B cell (primary cell): ENCODE results near the gene FKBP2. TPM values are rescaled to one million over a fixed set of nuclear protein-coding genes. Genes with fewer than 3 reads are reported as not detected.

Experiments used
- ATAC-seq: fragments of 200-7000 bp; cut with Tn5 transposase; one replicate; pipeline ENCODE4 v1.10.0; 2021; ENCODE audit warnings: low read depth, mild to moderate bottlenecking, moderate number of reproducible peaks, moderate library complexity
- CTCF ChIA-PET: fragments of 350-600 bp; sonication (Branson Sonifier 250); formaldehyde crosslinking; loops from one replicate; lab custom pipeline; 2021; ENCODE audit warnings: antibody characterized with exemption, inconsistent platforms; lab: Charles Lee
- POLR2A ChIA-PET: fragments of 350-600 bp; sonication (Branson Sonifier 250); formaldehyde crosslinking; loops from one replicate; lab custom pipeline; 2021; ENCODE audit warnings: antibody characterized with exemption; lab: Charles Lee
- DNase-seq: peaks from one replicate; pipeline ENCODE4 v3.0.0; 2013
- H2AFZ ChIP-seq: 2 replicates; pipeline ENCODE4 v1.6.1; 2012; ENCODE audit warnings: mild to moderate bottlenecking, low read depth, low read length; ENCODE audit not compliant: insufficient read depth, poor library complexity, severe bottlenecking
- H3K27ac ChIP-seq, 2 donors: 1 replicate in 1 of 2; 2 replicates in 1 of 2; pipeline ENCODE4 v1.5.1; 2012 to 2013; ENCODE audit warnings: low read length in 2 of 2, mild to moderate bottlenecking in 2 of 2, moderate library complexity in 1 of 2
- H3K27me3 ChIP-seq, 4 experiments: fragments of 200-600 bp in 1 of 4; sonication (generic) in 1 of 4; replicated peaks in 1 of 4; 1 replicate in 2 of 4; 2 replicates in 2 of 4; pipeline versions ENCODE4 v1.6.1 to v1.7.0; 2013 to 2016; ENCODE audit warnings: low read length in 3 of 4, mild to moderate bottlenecking in 2 of 4, mixed read lengths in 1 of 4, moderate library complexity in 1 of 4; ENCODE audit not compliant: insufficient read depth in 4 of 4, control insufficient read depth in 3 of 4; ENCODE audit errors: control extremely low read depth in 1 of 4
- H3K36me3 ChIP-seq, 2 experiments: replicated peaks in 1 of 2; 1 replicate in 1 of 2; 2 replicates in 1 of 2; pipeline versions ENCODE4 v1.6.1 to v1.7.1; 2013; ENCODE audit warnings: low read length in 1 of 2; ENCODE audit not compliant: insufficient read depth in 2 of 2, control insufficient read depth in 1 of 2; ENCODE audit errors: control extremely low read depth in 1 of 2, extremely low read depth in 1 of 2
- H3K4me1 ChIP-seq, 2 donors: fragments of 200-600 bp in 1 of 2; sonication (generic) in 1 of 2; 1 replicate in 1 of 2; 2 replicates in 1 of 2; pipeline versions ENCODE4 v1.5.1 to v1.6.1; 2013 to 2017; ENCODE audit warnings: low read length in 2 of 2; ENCODE audit not compliant: control insufficient read depth in 2 of 2, insufficient read depth in 2 of 2
- H3K4me2 ChIP-seq: replicated peaks from 2 replicates; pipeline ENCODE3; 2012; ENCODE audit warnings: mild to moderate bottlenecking, low read depth, low read length; ENCODE audit not compliant: poor library complexity, severe bottlenecking
- H3K4me3 ChIP-seq, 5 experiments: fragments of 200-600 bp in 1 of 5; sonication (generic) in 1 of 5; 1 replicate in 3 of 5; 2 replicates in 2 of 5; pipeline versions ENCODE4 v1.5.1 to v1.7.0; 2011 to 2016; ENCODE audit warnings: low read length in 4 of 5, mild to moderate bottlenecking in 4 of 5, low read depth in 2 of 5, control low read depth in 1 of 5, moderate library complexity in 1 of 5; ENCODE audit not compliant: insufficient read depth in 1 of 5; ENCODE audit errors: control extremely low read depth in 1 of 5, extremely low read depth in 1 of 5
- H3K79me2 ChIP-seq: fragments of 200-600 bp; sonication (generic); one replicate; pipeline ENCODE4 v1.6.0; 2016; ENCODE audit warnings: low read length; ENCODE audit not compliant: control insufficient read depth, insufficient read depth
- H3K9ac ChIP-seq: fragments of 200-600 bp; sonication (generic); 2 replicates; pipeline ENCODE4 v1.6.1; 2017; ENCODE audit warnings: mild to moderate bottlenecking, low read length, moderate library complexity
- H3K9me3 ChIP-seq, 3 donors: one replicate each; pipeline versions ENCODE4 v1.6.1 to v1.7.1; 2013; ENCODE audit warnings: low read length in 2 of 3; ENCODE audit not compliant: control insufficient read depth in 2 of 3, insufficient read depth in 1 of 3; ENCODE audit errors: control extremely low read depth in 1 of 3
- H4K20me1 ChIP-seq: 2 replicates; pipeline ENCODE4 v1.6.0; 2012; ENCODE audit warnings: mild to moderate bottlenecking, low read length; ENCODE audit not compliant: insufficient read depth, control insufficient read depth, poor library complexity, severe bottlenecking
- H3K27ac Mint-ChIP-seq: one replicate; pipeline ENCODE4 v1.8.0; 2021; ENCODE audit warnings: mixed read lengths
- H3K27me3 Mint-ChIP-seq: one replicate; pipeline ENCODE4 v1.8.0; 2021; ENCODE audit warnings: mixed read lengths
- H3K4me1 Mint-ChIP-seq: one replicate; pipeline ENCODE4 v1.8.0; 2021; ENCODE audit warnings: mixed read lengths
- H3K4me3 Mint-ChIP-seq: one replicate; pipeline ENCODE4 v1.8.0; 2021; ENCODE audit warnings: mixed read lengths
- H3K9me3 Mint-ChIP-seq: one replicate; pipeline ENCODE4 v1.8.0; 2022; ENCODE audit warnings: mixed read lengths; ENCODE audit not compliant: insufficient read depth
- EZH2 ChIP-seq: IDR thresholded peaks from 2 replicates; pipeline ENCODE4 v1.6.1; 2012; ENCODE audit warnings: borderline replicate concordance, low read depth, mild to moderate bottlenecking, moderate library complexity, low read length; ENCODE audit not compliant: insufficient read depth, poor library complexity, severe bottlenecking
- WGBS: methylation state at CpG from one replicate; pipeline ENCODE4 v1.1.5; 2013; ENCODE audit warnings: missing lambda C conversion rate; ENCODE audit not compliant: insufficient coverage; 5-methylcytosine and 5-hydroxymethylcytosine counted together
- intact Hi-C: fragments of 100-400 bp; cut with micrococcal nuclease; formaldehyde crosslinking; loops from one replicate; pipeline ENCODE4 v1.10.0; 2022
- polyA plus RNA-seq: library from polyadenylated mRNA; depleted of rRNA; stranded (reverse); fragments of >200 nt; gene quantifications from 2 replicates; pipeline ENCODE4 v1.2.3, GENCODE V29; 2012
- total RNA-seq, 2 donors: library from RNA; stranded (reverse); fragments of 120-200 nt in 1 of 2; gene quantifications; 1 replicate in 1 of 2; 2 replicates in 1 of 2; pipeline versions ENCODE4 v1.2.3 to v1.2.4, GENCODE V29; 2013 to 2022
- TF ChIP-seq, protein P1 (sequence below): fragments of 200-600 bp; IDR thresholded peaks from one replicate; pipeline ENCODE4 v1.8.0; 2022; ENCODE audit warnings: antibody characterized with exemption, mild to moderate bottlenecking

The FKBP2 gene
- total and polyA plus RNA-seq, 2 donors (not counting 1 experiment from before 2014, with no cell fraction given) = 23.7 to 38.2 TPM

DNA sequence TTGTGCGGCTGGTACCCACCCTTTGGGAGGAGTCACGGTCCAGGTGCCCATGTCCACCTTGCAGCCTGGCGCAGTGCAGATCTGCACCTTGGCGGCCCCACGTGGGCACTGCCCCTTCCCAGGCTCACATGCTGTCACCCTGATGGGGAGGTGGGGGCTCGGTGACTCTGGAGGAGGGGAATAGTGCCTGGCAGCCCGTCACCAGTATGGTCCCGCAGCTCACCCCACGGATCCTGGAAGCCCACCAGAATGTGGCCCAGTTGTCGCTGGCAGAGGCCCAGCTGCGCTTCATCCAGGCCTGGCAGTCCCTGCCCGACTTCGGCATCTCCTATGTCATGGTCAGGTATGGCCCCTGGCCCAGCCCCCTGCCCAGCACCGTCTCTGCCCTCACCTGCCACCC, 20.1 kb upstream of the FKBP2 start:
- TF ChIP-seq, protein P1, sequence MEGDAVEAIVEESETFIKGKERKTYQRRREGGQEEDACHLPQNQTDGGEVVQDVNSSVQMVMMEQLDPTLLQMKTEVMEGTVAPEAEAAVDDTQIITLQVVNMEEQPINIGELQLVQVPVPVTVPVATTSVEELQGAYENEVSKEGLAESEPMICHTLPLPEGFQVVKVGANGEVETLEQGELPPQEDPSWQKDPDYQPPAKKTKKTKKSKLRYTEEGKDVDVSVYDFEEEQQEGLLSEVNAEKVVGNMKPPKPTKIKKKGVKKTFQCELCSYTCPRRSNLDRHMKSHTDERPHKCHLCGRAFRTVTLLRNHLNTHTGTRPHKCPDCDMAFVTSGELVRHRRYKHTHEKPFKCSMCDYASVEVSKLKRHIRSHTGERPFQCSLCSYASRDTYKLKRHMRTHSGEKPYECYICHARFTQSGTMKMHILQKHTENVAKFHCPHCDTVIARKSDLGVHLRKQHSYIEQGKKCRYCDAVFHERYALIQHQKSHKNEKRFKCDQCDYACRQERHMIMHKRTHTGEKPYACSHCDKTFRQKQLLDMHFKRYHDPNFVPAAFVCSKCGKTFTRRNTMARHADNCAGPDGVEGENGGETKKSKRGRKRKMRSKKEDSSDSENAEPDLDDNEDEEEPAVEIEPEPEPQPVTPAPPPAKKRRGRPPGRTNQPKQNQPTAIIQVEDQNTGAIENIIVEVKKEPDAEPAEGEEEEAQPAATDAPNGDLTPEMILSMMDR = no peak
- no peak for TF ChIP-seq EZH2
- H3K4me3 ChIP-seq = no peak overlapping the region
- peaks cover 8 to 13% of the 10 kb centered on the region in 2 donors for H3K4me1 ChIP-seq
- DNase-seq (no peak), ATAC-seq (no peak)
- POLR2A ChIA-PET = no interaction called here
- Mint-ChIP-seq H3K4me1 (peaks cover 15% of the 10 kb centered on the region), H3K9me3 (no peaks in the 10 kb centered on the region), H3K27ac (no peak overlapping the region), H3K4me3 (no peak overlapping the region), H3K27me3 (no peaks in the 10 kb centered on the region)
- peaks cover 30% of the 10 kb centered on the region for H4K20me1 ChIP-seq
- no peaks in the 10 kb centered on the region for H3K27me3 ChIP-seq
- WGBS = 97% methylated on average over 14 of the region's 14 CpGs
- no peak overlapping the region for H3K27ac ChIP-seq
- no peak overlapping the region for H3K9ac ChIP-seq
- H3K36me3 ChIP-seq = peaks cover 0 to 56% of the 10 kb centered on the region in 2 experiments
- H3K9me3 ChIP-seq = no peaks in the 10 kb centered on the region
- H3K4me2 ChIP-seq = no peak overlapping the region
- intact Hi-C loops = no loop called here
- no peak overlapping the region for H2AFZ ChIP-seq
- CTCF ChIA-PET = interaction anchor here (1.0 kb wide), 1 partner anchor 30 kb away, joined by 3 read pairs; the partner anchor contains the start of gene PLCB3
- H3K79me2 ChIP-seq = peaks cover 30% of the 10 kb centered on the region

DNA sequence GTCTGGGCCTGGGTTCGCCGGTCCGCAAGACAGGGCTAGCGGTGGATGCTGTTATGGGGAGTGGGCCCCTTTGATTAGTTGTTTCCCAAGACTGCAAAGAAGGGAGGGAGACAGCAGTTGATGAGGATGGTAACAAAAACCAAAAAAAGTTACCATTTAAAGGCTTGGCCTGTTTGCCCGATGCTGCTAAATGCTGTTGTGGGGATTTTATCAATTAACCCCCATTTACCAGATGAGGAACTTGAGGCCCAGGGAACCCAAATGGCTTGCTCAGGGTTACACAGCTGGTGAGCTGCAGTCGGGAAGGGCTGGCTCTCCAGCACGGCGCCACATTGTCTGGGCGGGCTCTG, 18.3 kb upstream of the FKBP2 start:
- H3K9me3 Mint-ChIP-seq = no peaks in the 10 kb centered on the region
- Histone ChIP-seq H4K20me1 (peaks cover 30% of the 10 kb centered on the region), H2AFZ (no peak overlapping the region), H3K27ac (no peak overlapping the region), H3K79me2 (peaks cover 40% of the 10 kb centered on the region), H3K9me3 (no peaks in the 10 kb centered on the region), H3K36me3 (peaks cover 0 to 52% of the 10 kb centered on the region in 2 experiments), H3K4me1 (peaks cover 16 to 27% of the 10 kb centered on the region in 2 donors), H3K4me3 (no peak overlapping the region), H3K4me2 (no peak overlapping the region), H3K9ac (no peak overlapping the region), H3K27me3 (no peaks in the 10 kb centered on the region)
- H3K4me1 Mint-ChIP-seq = peaks cover 23% of the 10 kb centered on the region
- POLR2A ChIA-PET = interaction anchor here (0.8 to 6.3 kb wide), 4 partner anchors 10 to 27 kb away, joined by 3 to 78 read pairs (median 4); partner anchors contain the start of gene FERMT3
- CTCF ChIA-PET = interaction anchor here (1.0 to 5.2 kb wide), 2 partner anchors 16 to 33 kb away, joined by 3 to 70 read pairs; partner anchors contain the start of gene FERMT3
- no peak overlapping the region for H3K27ac Mint-ChIP-seq
- ATAC-seq (no peak), DNase-seq (no peak)
- WGBS = 91% methylated on average over 9 of the region's 9 CpGs
- intact Hi-C loops = no loop called here
- no peaks in the 10 kb centered on the region for H3K27me3 Mint-ChIP-seq
- H3K4me3 Mint-ChIP-seq = no peak overlapping the region
- TF ChIP-seq EZH2 = no peak
- TF ChIP-seq, protein P1 = no peak
